ENCODE measurements around the gene GPR151.

The GPR151 gene

GRCh38 chr5:146510559-146511125 lies 5.3 kb downstream of the GPR151 start:
- TF ChIP-seq, protein P1, sequence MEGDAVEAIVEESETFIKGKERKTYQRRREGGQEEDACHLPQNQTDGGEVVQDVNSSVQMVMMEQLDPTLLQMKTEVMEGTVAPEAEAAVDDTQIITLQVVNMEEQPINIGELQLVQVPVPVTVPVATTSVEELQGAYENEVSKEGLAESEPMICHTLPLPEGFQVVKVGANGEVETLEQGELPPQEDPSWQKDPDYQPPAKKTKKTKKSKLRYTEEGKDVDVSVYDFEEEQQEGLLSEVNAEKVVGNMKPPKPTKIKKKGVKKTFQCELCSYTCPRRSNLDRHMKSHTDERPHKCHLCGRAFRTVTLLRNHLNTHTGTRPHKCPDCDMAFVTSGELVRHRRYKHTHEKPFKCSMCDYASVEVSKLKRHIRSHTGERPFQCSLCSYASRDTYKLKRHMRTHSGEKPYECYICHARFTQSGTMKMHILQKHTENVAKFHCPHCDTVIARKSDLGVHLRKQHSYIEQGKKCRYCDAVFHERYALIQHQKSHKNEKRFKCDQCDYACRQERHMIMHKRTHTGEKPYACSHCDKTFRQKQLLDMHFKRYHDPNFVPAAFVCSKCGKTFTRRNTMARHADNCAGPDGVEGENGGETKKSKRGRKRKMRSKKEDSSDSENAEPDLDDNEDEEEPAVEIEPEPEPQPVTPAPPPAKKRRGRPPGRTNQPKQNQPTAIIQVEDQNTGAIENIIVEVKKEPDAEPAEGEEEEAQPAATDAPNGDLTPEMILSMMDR (IDR thresholded peaks at IDR 0.05; ENCODE audit: low read depth, low read length), result no peak
- H3K4me3 ChIP-seq (ENCODE audit: low read depth, low read length), result no peak overlapping the region
- in situ Hi-C loops (cut with HindIII; ENCODE audit: low sequenced_read_pairs), result no loop called here
- DNase-seq (ENCODE audit: low read depth, low spot score), result no peak

DNA sequence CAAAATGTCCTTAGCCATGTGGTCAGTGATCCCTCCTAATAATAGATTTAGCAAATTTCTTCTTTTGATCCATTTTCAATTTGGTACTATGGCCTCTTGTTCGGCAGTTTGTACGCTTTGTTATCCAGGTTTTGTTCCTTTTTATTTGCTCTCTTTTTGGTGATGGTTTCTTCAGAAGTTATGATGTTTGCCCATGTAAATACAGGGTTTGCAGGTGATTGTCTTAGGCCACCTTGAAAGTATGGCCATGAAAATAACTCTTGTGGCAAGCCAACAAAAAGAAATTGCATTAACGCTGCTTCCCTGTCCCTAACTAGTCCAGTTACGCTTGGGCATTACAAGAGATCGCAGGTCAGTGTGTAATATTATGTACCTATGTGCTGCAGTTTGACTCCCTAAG lies 8.6 kb downstream of the GPR151 start:
- in situ Hi-C loops (cut with HindIII; ENCODE audit: low sequenced_read_pairs), result no loop called here
- no peak for DNase-seq (ENCODE audit: low read depth, low spot score)
- no peak overlapping the region for H3K4me3 ChIP-seq (ENCODE audit: low read depth, low read length)
- TF ChIP-seq, protein P1 (IDR thresholded peaks at IDR 0.05; ENCODE audit: low read depth, low read length), result no peak

DNA sequence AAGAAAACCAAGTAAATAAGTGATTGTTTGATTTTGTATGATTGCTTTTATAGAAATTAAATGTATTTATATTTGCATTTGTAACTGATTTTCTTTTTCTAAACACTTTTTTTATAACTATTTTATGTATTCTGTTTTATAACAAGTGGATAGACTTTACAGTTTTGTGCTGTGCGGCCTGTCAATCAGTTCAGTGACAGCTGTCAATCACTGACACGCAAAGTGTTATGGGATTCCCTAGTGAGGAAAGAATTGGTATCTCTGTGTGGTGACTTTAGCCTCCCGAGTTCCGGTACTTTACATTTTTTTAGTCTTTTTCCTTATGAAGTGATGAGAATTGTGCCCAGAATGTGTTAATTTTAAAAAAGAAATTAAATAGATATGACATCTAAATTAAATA lies 16.3 kb downstream of the GPR151 start:
- no peak overlapping the region for H3K4me3 ChIP-seq (ENCODE audit: low read depth, low read length)
- TF ChIP-seq, protein P1 (IDR thresholded peaks at IDR 0.05; ENCODE audit: low read depth, low read length), result no peak
- DNase-seq (ENCODE audit: low read depth, low spot score), result no peak
- in situ Hi-C loops (cut with HindIII; ENCODE audit: low sequenced_read_pairs), result no loop called here

DNA sequence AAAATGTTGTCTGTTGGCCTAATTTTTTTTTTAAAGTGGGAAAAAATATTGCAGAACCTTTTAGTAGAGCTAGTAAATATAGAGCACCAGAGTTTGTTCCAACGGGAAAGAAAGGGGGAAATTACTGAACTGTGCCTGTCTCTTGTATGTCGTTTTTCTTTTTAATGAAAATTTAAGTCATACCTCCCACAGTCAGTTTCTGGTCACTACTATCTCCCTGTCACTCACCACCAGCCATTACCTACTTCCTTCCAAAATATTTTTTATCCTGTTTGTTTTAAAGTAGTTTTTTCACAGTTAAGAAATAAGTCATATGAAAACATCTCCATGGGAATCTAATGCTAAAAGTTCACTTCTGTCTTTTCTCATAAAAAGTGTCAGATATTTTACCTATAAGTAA lies 21.3 kb downstream of the GPR151 start:
- no peak for DNase-seq (ENCODE audit: low read depth, low spot score)
- TF ChIP-seq, protein P1 (IDR thresholded peaks at IDR 0.05; ENCODE audit: low read depth, low read length), result no peak

DNA sequence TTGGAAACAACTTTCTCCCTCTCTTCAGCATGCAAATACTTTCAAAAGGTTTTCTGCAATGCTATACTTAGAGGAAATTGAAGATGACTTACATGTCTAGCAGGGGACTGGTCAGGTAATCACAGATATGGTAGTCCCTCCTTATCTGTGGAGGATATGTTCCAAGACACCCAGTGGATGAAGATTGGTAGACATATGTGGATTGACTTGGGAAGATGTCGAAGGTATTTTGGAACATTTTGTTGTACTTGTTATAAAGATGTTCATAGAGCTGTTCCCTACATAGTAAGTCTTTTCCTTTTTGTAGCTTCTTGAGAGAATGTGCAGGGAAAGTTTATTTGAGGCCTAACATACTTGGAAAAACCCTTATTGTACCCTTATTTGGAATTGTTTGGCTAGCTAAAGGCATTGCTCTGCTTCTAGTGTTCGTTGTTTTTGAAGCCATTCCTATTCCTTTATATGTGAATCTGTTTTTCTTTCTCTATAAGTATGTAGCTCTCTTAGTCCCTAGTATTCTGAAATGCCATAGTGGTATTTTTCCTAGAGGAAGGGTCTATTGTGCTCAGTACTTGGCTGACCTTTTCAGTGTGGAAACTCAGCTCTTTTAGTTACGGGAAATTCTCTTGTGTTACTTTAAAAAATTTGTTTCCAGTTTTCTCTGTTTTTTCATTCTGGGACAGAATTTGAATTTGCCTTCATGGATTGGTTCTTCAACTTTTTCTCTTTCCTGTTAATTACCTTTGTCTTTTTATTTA lies 25.7 kb downstream of the GPR151 start:
- in situ Hi-C loops (cut with HindIII; ENCODE audit: low sequenced_read_pairs), result no loop called here
- TF ChIP-seq, protein P1 (IDR thresholded peaks at IDR 0.05; ENCODE audit: low read depth, low read length), result no peak
- DNase-seq (ENCODE audit: low read depth, low spot score), result no peak
- no peak overlapping the region for H3K4me3 ChIP-seq (ENCODE audit: low read depth, low read length)

More for the DNA sequence above, 21.3 kb downstream of the GPR151 start:
- in situ Hi-C loops (cut with HindIII; ENCODE audit: low sequenced_read_pairs), result no loop called here
- no peak overlapping the region for H3K4me3 ChIP-seq (ENCODE audit: low read depth, low read length)

- no peak overlapping the region for H3K4me3 ChIP-seq (ENCODE audit: low read depth, low read length)
- TF ChIP-seq, protein P1 (IDR thresholded peaks at IDR 0.05; ENCODE audit: low read depth, low read length), result no peak
- in situ Hi-C loops (cut with HindIII; ENCODE audit: low sequenced_read_pairs), result no loop called here
- DNase-seq (ENCODE audit: low read depth, low spot score), result no peak
Observed at GRCh38 chr5:146484714-146485391, 31.1 kb downstream of the GPR151 start.
